GM12878 (cell line): ENCODE results near the gene SLC6A9. TPM values are rescaled to one million over a fixed set of nuclear protein-coding genes. Genes with fewer than 3 reads are reported as not detected.

Experiments used
- ATAC-seq: fragments of 200-7000 bp; cut with Tn5 transposase; 3 replicates; pipeline ENCODE4 v1.9.1; 2020; ENCODE audit warnings: mild to moderate bottlenecking, moderate library complexity
- BruUV-seq: library from RNA; stranded (reverse); fragments of 400-500 nt; replicated peaks from 2 replicates; lab custom pipeline; 2021; lab: Mats Ljungman, UMichigan
- CTCF ChIA-PET: fragments of 300-600 bp; sonication (Branson Sonifier 250); formaldehyde crosslinking; extraction: SDS; loops from one replicate; lab custom pipeline; 2021; ENCODE audit warnings: inconsistent platforms; lab: Yijun Ruan, JAX
- POLR2A ChIA-PET: fragments of 350-600 bp; formaldehyde crosslinking; extraction: SDS; loops from one replicate; lab custom pipeline; 2021; ENCODE audit warnings: inconsistent platforms; lab: Charles Lee
- RAD21 ChIA-PET: fragments of 300-600 bp; sonication (Branson Sonifier 250); formaldehyde crosslinking; loops from one replicate; lab custom pipeline; 2023; ENCODE audit warnings: antibody characterized with exemption; ENCODE audit not compliant: unreplicated experiment; lab: Charles Lee
- SMC1A ChIA-PET: fragments of 300-600 bp; sonication (Branson Sonifier 250); formaldehyde crosslinking; loops from one replicate; lab custom pipeline; 2023; ENCODE audit not compliant: unreplicated experiment, uncharacterized antibody; lab: Charles Lee
- DNase-seq: peaks from one replicate; pipeline ENCODE4 v3.0.0-alpha.2; 2011; ENCODE audit warnings: low read depth, low spot score
- FAIRE-seq: peaks from 3 replicates; lab custom pipeline; 2011; peaks lifted over from hg19 to GRCh38; lab: Jason Lieb, UNC
- H2AFZ ChIP-seq: 2 replicates; pipeline ENCODE4 v1.6.0; 2011; ENCODE audit warnings: low read depth, low read length, control low read depth; ENCODE audit not compliant: control insufficient read depth
- H3K27ac ChIP-seq: 2 replicates; pipeline ENCODE4 v1.5.1; 2011; ENCODE audit warnings: control low read depth; ENCODE audit not compliant: control insufficient read depth, insufficient read depth
- H3K27me3 ChIP-seq, 2 experiments: replicated peaks in 1 of 2; 2 replicates each; pipeline versions ENCODE4 v1.6.0 to v1.6.1; 2011; ENCODE audit warnings: low read length in 1 of 2; ENCODE audit not compliant: control insufficient read depth in 2 of 2, insufficient read depth in 2 of 2
- H3K36me3 ChIP-seq, 2 experiments: 2 replicates each; pipeline ENCODE4 v1.5.1; 2011; ENCODE audit warnings: low read length in 1 of 2; ENCODE audit not compliant: control insufficient read depth in 2 of 2, insufficient read depth in 2 of 2
- H3K4me1 ChIP-seq: 2 replicates; pipeline ENCODE4 v1.6.1; 2011; ENCODE audit warnings: mild to moderate bottlenecking, low read length, moderate library complexity, mixed read lengths; ENCODE audit not compliant: control insufficient read depth, insufficient read depth
- H3K4me2 ChIP-seq: 2 replicates; pipeline ENCODE4 v1.6.0; 2011; ENCODE audit warnings: control low read depth; ENCODE audit not compliant: control insufficient read depth, insufficient read depth
- H3K4me3 ChIP-seq: fragments of 200-600 bp; sonication (generic); 2 replicates; pipeline ENCODE4 v1.5.1; 2016
- H3K79me2 ChIP-seq: 2 replicates; pipeline ENCODE4 v1.6.0; 2011; ENCODE audit warnings: low read length; ENCODE audit not compliant: control insufficient read depth, insufficient read depth
- H3K9ac ChIP-seq: 2 replicates; pipeline ENCODE4 v1.8.0; 2011; ENCODE audit warnings: low read length, control low read depth, mixed read lengths; ENCODE audit not compliant: control insufficient read depth, insufficient read depth
- H3K9me3 ChIP-seq: replicated peaks from 3 replicates; pipeline ENCODE4 v1.5.1; 2011; ENCODE audit warnings: mild to moderate bottlenecking, low read length; ENCODE audit not compliant: control insufficient read depth, insufficient read depth
- H4K20me1 ChIP-seq: 2 replicates; pipeline ENCODE4 v1.6.0; 2011; ENCODE audit not compliant: control insufficient read depth, insufficient read depth
- BHLHE40 ChIP-seq, 2 experiments: fragments of 450-650 bp in 1 of 2; IDR thresholded peaks; 2 replicates each; pipeline ENCODE4 v1.6.1; 2011 to 2017; ENCODE audit warnings: low read depth in 2 of 2, borderline replicate concordance in 1 of 2, improper control_type of control experiment in 1 of 2, low read length in 1 of 2, mild to moderate bottlenecking in 1 of 2
- CBX3 ChIP-seq: fragments of 200-600 bp; sonication (generic); IDR thresholded peaks from 2 replicates; pipeline ENCODE4 v1.6.1; 2016; ENCODE audit warnings: low read depth, borderline replicate concordance
- POLR2AphosphoS5 ChIP-seq: IDR thresholded peaks from 2 replicates; pipeline ENCODE4 v1.6.1; 2011; ENCODE audit warnings: mild to moderate bottlenecking, low read length, inconsistent platforms
- STAT1 ChIP-seq: fragments of 450-650 bp; conservative IDR thresholded peaks from 2 replicates; pipeline ENCODE4 v1.6.1; 2014; ENCODE audit warnings: antibody characterized with exemption, mild to moderate bottlenecking
- WGBS: methylation state at CpG from one replicate; pipeline ENCODE4 v1.1.6; 2016; ENCODE audit warnings: low lambda C conversion rate; ENCODE audit not compliant: insufficient replicate concordance, insufficient coverage; ENCODE audit errors: missing lambda C conversion rate; 5-methylcytosine and 5-hydroxymethylcytosine counted together
- in situ Hi-C: fragments of 300-500 bp; cut with MboI; formaldehyde crosslinking; loops from 9 replicates; pipeline ENCODE4 v1.14.3; 2018; ENCODE audit warnings: mixed read lengths
- intact Hi-C: fragments of 100-400 bp; cut with micrococcal nuclease; formaldehyde crosslinking; loops from one replicate; pipeline ENCODE4 v1.14.2; 2022; ENCODE audit not compliant: unreplicated experiment
- polyA plus RNA-seq, 11 experiments: library from polyadenylated mRNA; depleted of rRNA in 4 of 11; unstranded in 6 of 11; stranded (reverse) in 5 of 11; fragments of >200 nt; fragmentation: Nextera tagmentation in 4 of 11; fragmentation: Illumina TruSeq in 1 of 11; extraction: Ambion mirVana in 4 of 11; extraction: Trizol in 1 of 11; gene quantifications; 1 replicate in 1 of 11; 2 replicates in 10 of 11; pipeline versions ENCODE4 v1.2.1 to v1.2.3, GENCODE V29; 2011 to 2016; ENCODE audit warnings: inconsistent platforms in 2 of 11, missing spikeins in 2 of 11, low read depth in 1 of 11
- total RNA-seq, 4 experiments: library from RNA; depleted of rRNA in 3 of 4; stranded (reverse); fragments of >200 nt in 3 of 4; fragmentation: Illumina TruSeq in 1 of 4; extraction: Trizol in 1 of 4; gene quantifications; 2 replicates each; pipeline versions ENCODE4 v1.2.1 to v1.2.3, GENCODE V29; 2013 to 2021
- TF ChIP-seq, protein P1 (sequence below): IDR thresholded peaks from 2 replicates; pipeline ENCODE4 v1.6.1; 2012; ENCODE audit warnings: low read length, inconsistent platforms
- TF ChIP-seq, protein P2 (sequence below): fragments of 150-350 bp; IDR thresholded peaks from 2 replicates; pipeline ENCODE4 v1.6.1; 2014; ENCODE audit warnings: mild to moderate bottlenecking, low read depth, low read length
- TF ChIP-seq, protein P3 (sequence below): fragments of 450-650 bp; IDR thresholded peaks from 2 replicates; pipeline ENCODE4 v1.6.1; 2016; ENCODE audit warnings: mild to moderate bottlenecking

Gene SLC6A9
- total and polyA plus RNA-seq, 10 of the 15 experiments (the other 5 are each of a cell fraction or from before 2014, with no cell fraction given), result 0.02 to 2.0 (median 0.63) TPM

DNA sequence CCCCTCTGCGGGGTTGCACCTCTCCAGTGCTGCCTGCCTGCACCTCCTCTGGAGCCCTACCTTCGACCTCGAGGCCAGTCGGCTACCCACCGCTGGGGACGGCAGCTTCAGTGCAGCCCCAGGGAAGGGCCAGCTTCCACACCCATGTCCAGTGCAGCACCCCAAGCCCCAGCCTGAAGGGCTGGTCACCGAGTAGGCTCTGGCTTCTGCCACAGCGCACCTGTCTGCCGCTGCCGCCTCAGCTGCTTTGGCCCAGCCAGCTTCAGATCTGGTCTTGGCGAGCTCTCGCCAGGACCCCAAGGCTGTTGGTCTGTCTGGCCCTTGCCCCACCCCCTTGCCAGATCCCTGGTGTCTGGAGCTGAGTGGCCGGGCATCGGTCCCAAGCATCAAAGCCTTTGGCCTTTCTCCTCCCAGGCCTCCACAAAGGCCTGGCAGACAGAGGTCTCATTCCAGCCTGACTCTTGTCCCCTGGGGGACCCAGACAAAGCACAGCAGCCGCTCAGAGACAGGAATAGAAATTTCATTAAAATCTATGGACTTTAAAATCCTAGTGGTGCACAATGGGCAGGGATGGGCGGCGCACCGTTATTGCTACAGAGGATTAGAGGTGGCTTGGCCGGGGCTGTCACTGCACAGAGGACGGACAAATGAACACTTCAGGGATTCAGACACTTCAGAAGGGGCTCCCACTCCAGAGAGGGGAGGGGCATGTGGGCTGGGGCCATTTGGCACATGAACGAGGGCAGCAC is 35.1 kb downstream of the SLC6A9 start:
- DNase-seq (no peak), ATAC-seq (no peak), FAIRE-seq (no peak)
- ChIA-PET POLR2A (no interaction called here), RAD21 (no interaction called here), SMC1A (no interaction called here), CTCF (interaction anchor here (1.2 to 4.6 kb wide), 2 partner anchors 40 to 52 kb away, joined by 5 to 25 read pairs; no protein-coding TSS in a partner anchor)
- Histone ChIP-seq H3K27ac (no peak overlapping the region), H3K4me1 (peaks cover 12% of the 10 kb centered on the region), H3K4me2 (no peak overlapping the region), H2AFZ (no peak overlapping the region), H3K4me3 (no peak overlapping the region), H3K9ac (no peak overlapping the region), H3K36me3 (no peaks in the 10 kb centered on the region), H3K27me3 (no peaks in the 10 kb centered on the region), H4K20me1 (no peaks in the 10 kb centered on the region), H3K79me2 (no peaks in the 10 kb centered on the region), H3K9me3 (no peaks in the 10 kb centered on the region)
- WGBS, result 78% methylated on average over 21 of the region's 21 CpGs
- intact Hi-C loops (no loop called here), in situ Hi-C loops (no loop called here)
- BruUV-seq, result no TSS peak
- TF ChIP-seq, protein P1, sequence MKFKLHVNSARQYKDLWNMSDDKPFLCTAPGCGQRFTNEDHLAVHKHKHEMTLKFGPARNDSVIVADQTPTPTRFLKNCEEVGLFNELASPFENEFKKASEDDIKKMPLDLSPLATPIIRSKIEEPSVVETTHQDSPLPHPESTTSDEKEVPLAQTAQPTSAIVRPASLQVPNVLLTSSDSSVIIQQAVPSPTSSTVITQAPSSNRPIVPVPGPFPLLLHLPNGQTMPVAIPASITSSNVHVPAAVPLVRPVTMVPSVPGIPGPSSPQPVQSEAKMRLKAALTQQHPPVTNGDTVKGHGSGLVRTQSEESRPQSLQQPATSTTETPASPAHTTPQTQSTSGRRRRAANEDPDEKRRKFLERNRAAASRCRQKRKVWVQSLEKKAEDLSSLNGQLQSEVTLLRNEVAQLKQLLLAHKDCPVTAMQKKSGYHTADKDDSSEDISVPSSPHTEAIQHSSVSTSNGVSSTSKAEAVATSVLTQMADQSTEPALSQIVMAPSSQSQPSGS, result no peak
- TF ChIP-seq, protein P2, sequence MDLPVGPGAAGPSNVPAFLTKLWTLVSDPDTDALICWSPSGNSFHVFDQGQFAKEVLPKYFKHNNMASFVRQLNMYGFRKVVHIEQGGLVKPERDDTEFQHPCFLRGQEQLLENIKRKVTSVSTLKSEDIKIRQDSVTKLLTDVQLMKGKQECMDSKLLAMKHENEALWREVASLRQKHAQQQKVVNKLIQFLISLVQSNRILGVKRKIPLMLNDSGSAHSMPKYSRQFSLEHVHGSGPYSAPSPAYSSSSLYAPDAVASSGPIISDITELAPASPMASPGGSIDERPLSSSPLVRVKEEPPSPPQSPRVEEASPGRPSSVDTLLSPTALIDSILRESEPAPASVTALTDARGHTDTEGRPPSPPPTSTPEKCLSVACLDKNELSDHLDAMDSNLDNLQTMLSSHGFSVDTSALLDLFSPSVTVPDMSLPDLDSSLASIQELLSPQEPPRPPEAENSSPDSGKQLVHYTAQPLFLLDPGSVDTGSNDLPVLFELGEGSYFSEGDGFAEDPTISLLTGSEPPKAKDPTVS, result no peak
- TF ChIP-seq, protein P3, sequence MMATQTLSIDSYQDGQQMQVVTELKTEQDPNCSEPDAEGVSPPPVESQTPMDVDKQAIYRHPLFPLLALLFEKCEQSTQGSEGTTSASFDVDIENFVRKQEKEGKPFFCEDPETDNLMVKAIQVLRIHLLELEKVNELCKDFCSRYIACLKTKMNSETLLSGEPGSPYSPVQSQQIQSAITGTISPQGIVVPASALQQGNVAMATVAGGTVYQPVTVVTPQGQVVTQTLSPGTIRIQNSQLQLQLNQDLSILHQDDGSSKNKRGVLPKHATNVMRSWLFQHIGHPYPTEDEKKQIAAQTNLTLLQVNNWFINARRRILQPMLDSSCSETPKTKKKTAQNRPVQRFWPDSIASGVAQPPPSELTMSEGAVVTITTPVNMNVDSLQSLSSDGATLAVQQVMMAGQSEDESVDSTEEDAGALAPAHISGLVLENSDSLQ, result no peak
- no peak for TF ChIP-seq STAT1
- TF ChIP-seq POLR2AphosphoS5, result no peak
- TF ChIP-seq CBX3, result no peak
- no peak for TF ChIP-seq BHLHE40 (IDR thresholded peaks at IDR 0.05; ENCODE audit: borderline replicate concordance in 1 of 2, low read depth in 2 of 2, low read length in 1 of 2)
